Astrocyte (in vitro differentiated cells and primary cell): ENCODE data around the gene NEURL3.

Experiments used
- CTCF ChIP-seq: IDR thresholded peaks from 2 replicates; pipeline ENCODE4 v1.5.1; 2011; ENCODE audit warnings: low read depth, mild to moderate bottlenecking, inconsistent platforms, low read length, moderate library complexity; ENCODE audit not compliant: insufficient read depth
- EZH2 ChIP-seq: IDR thresholded peaks from 2 replicates; pipeline ENCODE4 v1.6.1; 2012; ENCODE audit warnings: mild to moderate bottlenecking, low read length, inconsistent platforms; ENCODE audit not compliant: insufficient read depth

GRCh38 chr2:96477458-96477857 is 27.7 kb downstream of the NEURL3 start:
- no peak for TF ChIP-seq CTCF
- TF ChIP-seq EZH2 = no peak
